SKM-1 (cell line): Measurements from ENCODE around the gene NAALADL1.
"Not testable (repeated sequence)": the region's sequence is repeated elsewhere in the genome, so short reads cannot be mapped to it uniquely, and the experiment has no call there.

ENCODE experiments used
- DNase-seq: peaks from one replicate; lab custom pipeline; 2025; ENCODE audit not compliant: unreplicated experiment; lab: John Stamatoyannopoulos, UW

The NAALADL1 gene

DNA sequence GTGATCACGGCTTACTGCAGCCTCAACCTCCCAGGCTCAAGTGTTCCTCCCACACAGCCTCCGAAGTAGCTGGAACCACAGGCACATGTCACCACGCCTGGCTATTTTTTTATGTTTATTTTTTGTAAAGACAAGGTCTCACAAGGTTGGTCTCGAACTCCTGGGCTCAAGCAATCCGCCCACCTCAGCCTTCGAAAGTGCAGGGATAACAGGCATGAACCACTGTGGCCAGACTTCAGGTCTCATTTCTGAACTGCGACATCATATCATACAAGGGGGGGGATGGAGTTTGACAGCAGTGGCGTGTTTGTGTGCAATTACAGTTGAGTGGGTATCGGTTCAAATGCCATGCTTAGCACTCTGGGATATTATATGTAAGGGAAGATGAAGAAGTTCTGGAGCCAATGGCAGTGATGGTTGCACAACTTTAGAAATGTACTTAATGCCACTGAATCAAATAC is 6.9 kb downstream of the NAALADL1 start:
- no peak for DNase-seq

DNA sequence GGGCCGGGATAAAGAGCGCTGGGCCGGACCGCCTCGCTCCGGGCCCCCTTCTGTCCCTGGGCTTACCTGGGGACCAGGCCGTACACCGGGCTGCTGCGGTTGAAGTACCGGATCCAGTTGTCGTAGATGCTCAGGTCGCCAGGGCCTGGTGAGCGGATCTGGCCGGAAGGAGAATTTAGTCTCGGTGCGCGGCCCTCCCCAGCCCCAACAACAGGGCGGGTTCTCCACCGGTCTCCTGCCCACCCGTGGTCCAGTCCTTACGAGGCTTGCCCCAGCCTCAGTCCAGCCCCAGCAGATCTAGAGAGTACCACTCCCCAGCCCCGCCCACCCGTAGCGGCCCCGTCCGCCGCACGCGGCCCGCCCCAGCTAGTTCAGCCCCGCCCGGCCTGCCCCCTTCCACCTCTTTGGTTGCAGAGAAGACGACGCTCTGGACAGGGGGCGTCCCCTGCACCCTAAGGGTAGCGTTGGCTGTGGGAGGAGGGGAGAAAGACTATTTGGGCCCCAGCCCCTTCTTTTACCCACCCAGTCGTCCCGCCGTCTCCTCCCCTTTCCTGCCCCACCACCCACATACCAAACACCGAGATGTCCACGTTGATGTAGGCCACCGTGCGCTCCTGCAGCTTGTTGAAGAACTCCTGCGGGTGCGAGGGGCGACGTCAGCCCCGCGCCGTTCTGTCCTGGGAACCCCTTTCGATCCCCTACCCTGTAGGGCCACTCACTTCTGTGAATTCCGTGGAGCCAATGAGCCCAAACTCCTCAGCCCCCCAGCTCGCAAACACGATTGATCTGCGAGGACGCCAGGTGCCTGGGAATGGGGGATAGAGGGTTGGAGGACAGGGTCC is 10.6 kb downstream of the NAALADL1 start:
- no peak for DNase-seq

DNA sequence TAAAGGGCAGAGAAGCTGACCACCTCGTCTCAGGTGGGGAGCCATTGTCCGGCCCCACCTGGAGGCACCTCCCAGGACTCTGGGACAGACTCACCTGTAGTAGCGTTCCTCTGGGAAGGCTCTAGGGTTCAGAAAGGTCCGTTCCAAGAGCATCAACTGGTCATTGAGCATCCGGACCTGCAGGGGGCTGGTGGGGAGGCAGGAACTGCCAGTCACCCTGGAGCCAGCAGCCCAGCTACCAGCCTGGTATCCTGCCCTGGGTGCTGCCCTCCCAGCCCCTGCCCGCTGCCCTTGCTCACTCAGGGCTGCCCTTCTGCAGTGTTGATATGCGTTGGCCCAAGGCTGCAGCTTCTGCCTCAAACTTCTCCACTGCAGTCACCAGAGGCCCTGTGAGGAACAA is 12.6 kb downstream of the NAALADL1 start:
- DNase-seq: no peak

DNA sequence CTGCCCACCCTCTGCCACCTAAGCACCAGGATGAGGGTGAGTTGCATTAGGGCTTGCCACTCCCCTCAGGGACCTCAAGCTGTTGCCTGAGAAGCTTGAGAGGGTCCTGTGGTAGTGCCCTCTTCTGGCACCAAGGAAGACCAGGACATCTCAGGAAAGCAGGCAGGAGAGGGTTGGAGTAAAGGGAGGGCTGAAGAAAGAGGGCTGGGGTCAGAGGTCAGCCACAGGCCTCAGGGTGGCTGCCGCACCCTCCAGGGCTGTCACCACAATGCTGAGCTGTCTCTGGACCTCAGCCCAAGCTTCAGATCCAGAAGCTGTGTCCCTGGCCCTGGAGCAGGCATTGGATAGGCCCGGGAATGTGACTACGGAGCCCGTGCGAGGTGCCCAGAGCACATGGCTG is 13.3 kb downstream of the NAALADL1 start:
- no peak for DNase-seq

DNA sequence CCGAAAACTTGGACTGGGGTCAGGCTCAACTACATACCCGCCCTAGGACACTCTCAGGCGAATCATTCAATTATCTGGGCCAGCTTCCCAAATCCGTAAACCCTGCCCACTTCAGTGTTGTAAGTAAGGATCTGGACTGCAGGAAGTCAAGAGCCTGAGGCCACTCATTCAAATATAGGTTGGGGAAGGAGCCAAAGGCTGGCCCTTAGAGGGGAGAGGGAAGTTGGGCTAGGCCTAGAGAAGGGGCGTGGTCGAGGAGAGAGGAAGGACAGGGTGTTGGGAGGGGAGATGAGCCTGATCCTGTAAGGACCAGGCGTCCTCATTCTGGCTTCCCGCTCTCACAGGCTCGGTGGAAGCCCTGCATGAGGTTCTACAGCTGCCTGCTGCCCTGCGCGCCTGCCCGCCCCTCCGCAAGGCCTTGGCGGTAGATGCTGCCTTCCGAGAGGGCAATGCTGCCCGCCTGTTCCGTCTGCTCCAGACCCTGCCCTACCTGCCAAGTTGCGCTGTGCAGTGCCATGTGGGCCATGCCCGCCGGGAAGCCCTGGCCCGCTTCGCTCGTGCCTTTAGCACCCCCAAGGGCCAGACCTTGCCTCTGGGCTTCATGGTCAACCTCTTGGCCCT is 14.4 kb downstream of the NAALADL1 start:
- DNase-seq: peak; percentile 36

DNA sequence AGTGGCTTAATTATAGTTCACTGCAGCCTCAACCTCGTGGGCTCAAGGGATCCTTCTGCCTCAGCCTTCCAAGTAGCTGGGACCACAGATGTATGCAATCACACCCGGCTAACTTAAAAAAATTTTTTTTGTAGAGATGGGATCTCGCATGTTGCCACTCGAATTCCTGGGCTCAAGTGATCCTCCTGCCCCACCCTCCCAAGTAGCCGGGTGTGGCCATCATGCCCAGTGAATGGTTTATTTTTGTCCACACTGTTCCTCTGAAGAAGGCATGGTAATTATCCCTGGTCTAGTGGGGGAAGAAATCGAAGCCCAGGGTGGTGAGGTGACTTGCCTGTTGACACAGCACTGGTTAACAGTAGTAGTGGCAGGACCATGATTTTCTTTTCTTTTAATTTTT is 15.5 kb downstream of the NAALADL1 start:
- DNase-seq: no peak

DNA sequence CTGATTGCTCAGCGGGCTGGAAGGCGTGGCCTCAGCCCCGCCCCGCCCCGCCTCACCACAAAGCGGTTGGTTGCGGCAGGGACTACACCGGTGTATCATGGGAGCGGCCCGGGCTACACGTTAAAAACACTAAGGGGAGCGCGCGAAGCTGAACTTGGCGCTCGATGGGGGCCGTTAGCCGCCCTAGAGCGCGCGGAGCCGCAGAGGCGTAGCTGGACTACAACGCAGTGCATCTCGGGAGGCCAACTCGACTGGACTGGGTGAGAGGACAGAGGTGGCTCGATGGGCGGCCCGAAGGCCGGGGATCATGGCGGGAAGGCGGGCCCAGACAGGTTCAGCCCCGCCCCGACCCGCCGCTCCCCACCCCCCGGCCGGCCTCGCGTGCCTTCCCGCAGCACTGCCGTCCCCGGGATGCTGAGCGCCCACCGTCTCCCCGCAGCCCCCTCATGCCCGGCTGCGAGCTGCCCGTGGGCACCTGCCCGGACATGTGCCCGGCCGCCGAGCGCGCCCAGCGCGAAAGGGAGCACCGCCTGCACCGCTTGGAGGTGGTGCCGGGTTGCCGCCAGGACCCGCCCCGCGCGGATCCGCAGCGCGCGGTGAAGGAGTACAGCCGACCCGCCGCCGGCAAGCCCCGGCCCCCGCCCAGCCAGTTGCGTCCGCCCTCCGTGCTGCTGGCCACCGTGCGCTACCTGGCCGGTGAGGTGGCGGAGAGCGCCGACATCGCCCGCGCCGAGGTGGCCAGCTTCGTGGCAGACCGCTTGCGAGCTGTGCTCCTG is 17.3 kb downstream of the NAALADL1 start, which contains the start of gene SAC3D1:
TSS of gene SAC3D1 (plus strand) at position 364 of the 776 bp plus-strand sequence. CDS start at position 447, 83 bp downstream.
- DNase-seq: peak; percentile 92

DNA sequence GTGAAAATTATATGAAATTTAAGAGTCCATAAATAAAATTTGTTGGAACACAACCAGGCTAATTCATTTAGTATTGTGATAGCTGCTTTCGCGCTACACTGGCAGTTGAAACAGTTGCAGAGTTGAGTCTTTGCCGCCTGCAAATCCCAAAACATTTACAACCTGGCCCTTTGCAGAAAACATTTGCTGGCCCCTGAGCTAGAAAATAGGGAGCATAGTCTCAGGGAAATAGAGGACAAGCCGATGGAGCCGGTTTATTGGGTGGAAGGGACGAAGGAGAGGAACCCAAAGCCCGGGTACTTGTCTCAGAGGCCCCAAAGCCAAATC is 17.9 kb downstream of the NAALADL1 start:
- DNase-seq: no peak

DNA sequence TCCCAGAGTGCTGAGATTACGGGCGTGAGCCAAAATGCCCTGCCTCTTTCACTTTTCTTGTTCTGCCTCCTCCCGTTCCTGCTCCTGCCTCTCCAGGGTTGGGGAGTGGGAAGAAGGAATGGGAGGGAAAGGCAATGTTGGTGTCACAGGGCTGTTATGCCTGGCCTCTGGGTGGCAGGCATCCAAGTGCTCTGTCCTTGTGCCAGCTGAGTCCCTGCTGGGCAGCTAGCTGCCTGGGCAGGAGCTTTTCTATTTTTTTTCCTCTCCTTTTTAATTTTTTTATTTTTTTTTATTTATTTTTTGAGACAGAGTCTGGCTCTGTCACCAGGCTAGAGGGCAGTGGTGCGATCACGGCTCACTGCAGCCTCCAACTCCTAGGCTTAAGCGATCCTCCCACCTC is 21.4 kb downstream of the NAALADL1 start:
- DNase-seq: no peak

DNA sequence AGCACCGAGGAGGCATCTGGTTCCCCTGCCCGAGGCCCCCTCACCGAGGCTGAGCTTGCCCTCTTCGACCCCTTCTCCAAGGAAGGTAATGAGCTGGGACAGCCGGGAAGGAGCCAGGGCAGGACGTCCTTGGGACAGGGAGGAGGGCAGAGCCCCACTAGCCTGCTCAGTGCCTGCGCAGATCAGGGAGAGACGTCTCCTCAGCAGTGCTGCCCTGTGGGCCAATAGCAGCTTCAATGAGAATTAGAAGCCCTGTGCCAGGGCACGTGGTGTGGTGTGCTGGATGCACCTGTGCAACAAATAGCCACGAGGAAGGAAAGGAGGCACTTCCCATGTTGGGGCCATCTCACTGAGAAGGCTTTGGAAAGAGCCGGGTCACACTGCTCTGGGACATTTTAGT is 22.8 kb downstream of the NAALADL1 start:
- no peak for DNase-seq

DNA sequence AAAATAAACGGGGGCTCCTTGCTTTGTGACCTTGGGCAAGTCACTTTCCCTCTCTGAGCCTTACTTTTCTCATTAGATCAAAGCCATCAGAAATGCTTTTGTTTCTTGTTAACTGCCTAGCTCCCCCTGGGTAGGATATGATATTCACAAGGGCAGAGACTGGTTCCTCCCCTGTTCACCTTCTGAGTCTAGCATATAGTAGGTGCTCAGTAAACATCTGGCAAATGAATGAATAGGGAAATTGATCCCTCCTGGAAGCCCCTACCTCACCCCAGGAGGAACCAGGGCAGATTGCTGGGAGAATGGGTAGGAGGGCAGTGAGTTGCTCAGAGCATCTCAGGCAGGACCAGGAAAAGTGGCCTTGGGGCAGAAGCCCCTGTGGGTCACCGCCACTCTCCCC is 23.9 kb downstream of the NAALADL1 start:
- no peak for DNase-seq

DNA sequence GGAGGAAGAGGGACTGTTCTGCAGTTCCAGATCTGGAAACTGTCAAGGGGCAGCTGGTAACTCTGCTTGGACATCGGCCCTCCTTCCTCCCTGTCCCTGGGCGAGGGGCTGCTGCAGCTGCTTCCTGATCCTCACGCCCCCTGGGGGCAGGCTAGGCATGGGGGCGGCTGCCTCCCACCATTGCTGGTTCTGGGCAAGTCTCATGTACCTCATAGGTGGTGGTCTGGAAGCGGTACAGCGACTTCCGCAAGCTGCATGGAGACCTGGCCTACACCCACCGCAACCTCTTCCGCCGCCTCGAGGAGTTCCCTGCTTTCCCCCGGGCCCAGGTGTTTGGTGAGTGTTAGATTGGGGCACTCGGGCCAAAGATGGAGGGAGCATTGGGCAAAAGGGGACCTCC is 26.1 kb downstream of the NAALADL1 start:
- no peak for DNase-seq

DNA sequence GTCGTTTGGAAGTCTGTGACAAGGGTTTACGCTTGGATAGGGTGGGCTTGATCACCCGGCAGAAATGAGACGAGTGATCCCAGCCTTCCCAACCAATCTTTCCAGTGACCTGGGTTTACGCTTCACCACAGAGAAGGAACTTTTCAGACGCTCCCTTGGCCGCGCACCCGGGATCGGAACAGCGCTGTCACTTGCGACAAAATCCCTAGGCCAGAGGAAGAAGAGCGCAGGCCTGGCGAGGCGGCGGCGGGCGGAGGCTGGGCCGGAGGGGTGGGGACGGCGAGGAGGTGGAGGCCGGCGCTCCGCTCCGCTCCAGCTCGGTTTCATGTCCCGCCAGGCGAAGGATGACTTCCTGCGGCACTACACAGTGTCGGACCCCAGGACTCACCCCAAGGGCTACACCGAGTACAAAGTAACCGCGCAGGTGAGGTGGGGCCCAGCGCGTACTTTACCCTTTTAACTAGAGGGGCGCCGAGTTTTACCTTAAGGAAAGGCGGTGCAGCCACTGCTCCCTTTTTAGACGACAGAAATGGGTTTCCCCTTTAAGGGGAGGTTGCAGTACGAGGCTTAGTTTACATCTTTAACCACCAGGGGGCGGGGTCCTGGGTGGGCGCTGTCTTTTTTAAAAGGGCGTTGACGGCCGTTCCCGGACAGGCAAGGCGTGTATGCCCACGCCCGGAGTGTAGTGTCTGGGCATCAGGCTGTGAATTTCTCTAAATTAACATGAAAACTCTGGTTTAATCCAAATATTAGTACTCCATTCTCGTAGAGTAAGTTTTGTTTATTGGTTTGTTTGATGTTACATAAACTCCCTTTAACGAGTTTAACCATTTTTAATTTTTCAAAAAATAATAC is 30.9 kb downstream of the NAALADL1 start, which contains the start of gene SNX15:
TSS of gene SNX15 (plus strand) at position 227 of the 855 bp plus-strand sequence. CDS start at position 326, 99 bp downstream.
- peak; percentile 96 for DNase-seq

DNA sequence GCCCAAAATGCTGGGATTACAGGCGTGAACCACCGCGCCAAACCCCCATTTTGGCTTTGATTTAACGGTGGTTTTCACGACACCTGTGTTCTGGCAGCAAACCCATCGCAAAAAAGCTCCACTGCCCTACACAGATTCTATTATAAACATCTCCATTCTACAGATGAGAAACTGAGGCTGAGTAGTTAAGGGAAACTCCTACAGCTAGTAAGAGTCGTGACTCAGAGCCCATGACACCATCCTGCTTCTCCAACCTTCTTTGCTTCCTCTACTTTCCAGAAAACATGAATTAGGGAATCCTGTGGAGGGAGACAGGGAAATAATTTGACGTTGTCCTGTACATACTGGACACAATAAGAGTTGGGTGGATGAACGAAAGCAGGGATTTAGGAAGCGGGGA is 31.5 kb downstream of the NAALADL1 start:
- no peak for DNase-seq

DNA sequence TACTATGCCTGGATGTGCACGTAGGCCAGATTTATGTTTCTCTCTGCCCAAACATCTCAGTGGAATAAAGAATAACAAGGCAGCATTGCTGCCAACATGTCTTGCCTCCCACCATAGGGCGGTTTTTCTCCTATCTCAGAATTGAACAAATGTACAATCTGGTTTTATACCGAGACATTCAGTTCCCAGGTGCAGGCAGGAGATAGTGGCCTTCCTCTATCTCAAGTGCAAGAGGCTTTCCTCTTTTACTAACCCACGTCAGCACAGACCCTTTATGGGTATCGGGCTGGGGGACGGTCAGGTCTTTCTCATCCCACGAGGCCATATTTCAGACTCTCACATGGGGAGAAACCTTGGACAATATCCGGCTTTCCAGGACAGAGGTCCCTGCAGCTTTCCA is 34.9 kb downstream of the NAALADL1 start:
- not testable (repeated sequence) for DNase-seq

DNA sequence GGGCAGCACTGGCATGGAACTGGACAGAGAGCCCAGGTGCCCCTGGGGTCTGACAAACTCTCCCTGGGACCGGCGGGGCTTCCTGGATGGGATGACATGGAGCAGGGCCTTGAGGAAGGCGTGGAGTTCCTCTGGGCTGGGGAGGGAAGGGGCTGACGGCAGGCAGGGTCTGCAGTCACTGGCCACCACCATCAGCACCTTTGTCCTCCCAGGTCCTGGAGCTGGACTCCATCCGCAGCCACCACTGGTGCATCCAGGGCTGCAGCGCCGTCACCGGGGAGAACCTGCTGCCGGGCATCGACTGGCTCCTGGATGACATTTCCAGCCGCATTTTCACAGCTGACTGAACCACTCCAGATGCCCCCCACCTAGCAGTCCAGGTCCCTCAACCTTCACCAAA is 36.8 kb downstream of the NAALADL1 start:
- no peak for DNase-seq

DNA sequence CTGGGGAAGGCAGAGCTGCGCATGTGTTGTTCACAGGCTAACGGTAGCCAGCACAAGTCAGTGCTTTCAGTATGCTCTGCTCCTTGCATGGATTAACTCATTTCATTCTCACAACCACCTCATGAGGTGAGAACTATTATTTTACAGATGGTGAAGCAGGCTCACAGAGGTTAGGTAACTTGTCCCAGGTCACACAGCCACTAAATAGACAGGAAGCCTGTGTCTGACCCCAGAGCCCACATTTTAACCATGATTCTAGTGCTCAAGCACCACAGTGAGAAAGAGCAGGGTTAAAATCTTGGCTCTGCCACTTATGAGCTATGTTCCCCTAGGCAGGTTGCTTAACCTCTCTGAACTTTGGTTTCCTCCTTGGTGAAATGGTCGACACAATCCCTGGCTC is 37.4 kb downstream of the NAALADL1 start:
- DNase-seq: no peak

DNA sequence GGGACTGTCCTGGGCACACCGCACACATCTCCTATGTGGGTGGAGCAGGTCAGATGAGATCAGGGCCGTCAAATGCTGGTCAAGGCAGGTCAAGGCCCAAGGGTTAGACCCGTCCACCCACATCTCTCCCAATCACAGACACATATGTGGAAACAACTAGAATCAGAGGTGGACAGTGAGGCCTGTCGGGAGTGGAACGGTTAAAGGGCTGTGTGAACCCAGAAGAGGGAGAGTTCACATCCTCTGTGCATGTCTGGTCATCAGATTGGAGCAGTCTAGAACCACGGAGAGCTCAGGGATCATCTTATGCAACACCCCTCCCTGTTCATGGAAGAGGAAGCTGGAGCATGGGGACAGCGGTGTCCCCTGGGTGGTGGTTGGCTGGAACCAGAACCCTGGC is 38.5 kb downstream of the NAALADL1 start:
- DNase-seq: no peak

DNA sequence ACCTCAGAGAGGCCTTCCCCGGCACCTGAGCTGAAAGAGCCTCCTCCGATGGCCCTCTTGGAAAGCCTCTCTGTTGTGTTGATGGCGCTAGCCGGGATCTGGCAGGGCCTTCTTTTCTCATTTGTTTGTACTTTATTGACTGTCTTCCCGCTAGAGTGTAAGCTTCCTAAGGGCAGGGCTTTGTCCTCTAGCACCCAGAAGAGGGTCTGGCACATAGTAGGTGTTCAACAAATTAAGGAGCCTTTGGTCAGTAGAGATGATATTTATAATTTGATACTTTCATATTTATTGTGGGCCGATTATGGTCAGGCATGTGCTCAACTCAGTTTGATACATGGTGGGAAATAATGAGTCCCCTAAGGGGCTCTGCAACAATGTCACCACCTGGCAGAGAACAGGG is 40.4 kb downstream of the NAALADL1 start:
- no peak for DNase-seq

DNA sequence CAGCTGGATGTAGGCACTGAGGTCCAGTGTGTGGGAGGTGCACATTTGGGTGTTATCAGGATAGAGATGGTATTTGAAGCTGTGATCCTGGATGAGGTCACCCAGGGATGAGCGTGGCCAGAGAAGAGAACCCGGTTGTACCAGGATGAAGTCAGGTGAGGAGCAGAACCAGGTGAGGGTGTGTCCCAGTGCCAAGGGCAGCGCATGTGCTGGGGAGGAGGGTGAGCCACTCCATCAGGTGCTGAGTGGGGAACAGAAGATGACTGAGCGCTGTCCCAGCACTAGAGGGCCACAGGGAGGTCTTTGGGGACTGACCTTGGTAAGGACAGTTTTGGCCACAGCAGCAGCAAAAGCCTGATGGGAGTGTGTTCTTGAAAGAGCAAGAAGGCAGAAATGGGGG is 41.6 kb downstream of the NAALADL1 start:
- no peak for DNase-seq

DNA sequence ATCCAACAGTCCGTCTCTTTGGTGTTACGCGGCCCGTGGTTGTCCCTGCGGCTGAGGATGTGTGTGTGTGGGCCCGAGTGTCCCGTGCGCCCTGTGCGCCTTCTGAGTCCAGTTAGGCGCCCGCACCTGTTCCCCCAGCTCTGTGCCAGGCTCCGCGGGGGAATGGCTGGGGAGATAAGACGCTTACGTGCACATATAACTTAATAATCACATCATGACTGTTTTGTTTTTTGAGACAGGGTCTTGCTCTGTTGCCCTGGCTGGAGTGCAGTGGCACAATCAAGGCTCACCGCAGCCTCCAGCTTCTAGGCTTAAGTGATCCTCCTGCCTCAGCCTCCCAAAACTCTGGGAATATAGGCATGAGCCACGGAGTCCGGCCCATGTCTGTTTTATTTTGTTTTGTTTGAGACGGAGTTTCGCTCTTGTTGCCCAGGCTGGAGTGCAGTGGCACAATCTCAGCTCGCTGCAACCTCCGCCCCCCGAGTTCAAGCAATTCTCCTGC is 43.6 kb downstream of the NAALADL1 start:
- no peak for DNase-seq
